ENCODE results near the gene FIS1. TPM values are rescaled to one million over a fixed set of nuclear protein-coding genes. Genes with fewer than 3 reads are reported as not detected.

The FIS1 gene
- total and polyA plus RNA-seq, 2 experiments from 2014 or later, result 130 to 131 TPM

DNA sequence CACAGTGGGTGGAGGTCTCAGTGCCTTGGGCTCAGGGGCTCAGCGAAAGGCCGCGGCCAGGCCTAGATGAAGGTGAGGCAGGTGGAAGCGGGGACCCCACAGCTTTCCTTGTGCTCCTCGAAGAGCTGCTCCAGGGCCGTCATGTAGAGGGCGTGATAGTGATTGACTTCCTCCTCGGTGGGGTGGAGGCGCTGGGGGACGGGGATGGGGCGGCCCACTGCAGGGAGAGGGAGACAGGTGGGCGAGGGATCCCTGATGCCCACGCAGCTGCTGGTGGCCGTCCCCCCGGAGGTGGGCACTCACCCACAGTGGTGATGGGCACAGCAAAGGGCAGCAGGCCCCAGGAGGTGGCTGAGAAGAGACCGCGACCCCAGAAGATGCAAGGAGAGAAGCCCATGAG lies 49.0 kb downstream of the FIS1 start:
- no peak for ATAC-seq
- no peaks in the 10 kb centered on the region for H3K79me2 ChIP-seq (replicated peaks; ENCODE audit: insufficient read depth)
- H3K36me3 ChIP-seq (ENCODE audit: insufficient read depth), result no peaks in the 10 kb centered on the region
- H3K4me1 ChIP-seq (ENCODE audit: insufficient read depth), result peaks cover 10% of the 10 kb centered on the region
- no peak overlapping the region for H3K27ac Mint-ChIP-seq
- H3K4me3 ChIP-seq, result no peak overlapping the region
- H3K27me3 ChIP-seq (ENCODE audit: insufficient read depth), result peaks cover 7% of the 10 kb centered on the region; the same call in 1 of the 2 replicates
- no peaks in the 10 kb centered on the region for H4K20me1 ChIP-seq (replicated peaks; ENCODE audit: insufficient read depth)
- H3K9me2 ChIP-seq (ENCODE audit: insufficient read depth), result no peaks in the 10 kb centered on the region
- no peaks in the 10 kb centered on the region for H3K36me3 Mint-ChIP-seq (ENCODE audit: low read depth)
- H3K27me3 Mint-ChIP-seq (ENCODE audit: insufficient read depth, low read depth, poor library complexity), result peaks cover 12% of the 10 kb centered on the region
- TF ChIP-seq ZNF114 (CRISPR knock-in tag; IDR thresholded peaks at IDR 0.05) (no peak), CREB1 (CRISPR knock-in tag; IDR thresholded peaks at IDR 0.05; ENCODE audit: low read depth) (no peak), NANOG (IDR thresholded peaks at IDR 0.05; ENCODE audit: borderline replicate concordance) (no peak), EZH2 (IDR thresholded peaks at IDR 0.05; ENCODE audit: low read depth, unreplicated experiment) (no peak)
- TF ChIP-seq, protein P1, sequence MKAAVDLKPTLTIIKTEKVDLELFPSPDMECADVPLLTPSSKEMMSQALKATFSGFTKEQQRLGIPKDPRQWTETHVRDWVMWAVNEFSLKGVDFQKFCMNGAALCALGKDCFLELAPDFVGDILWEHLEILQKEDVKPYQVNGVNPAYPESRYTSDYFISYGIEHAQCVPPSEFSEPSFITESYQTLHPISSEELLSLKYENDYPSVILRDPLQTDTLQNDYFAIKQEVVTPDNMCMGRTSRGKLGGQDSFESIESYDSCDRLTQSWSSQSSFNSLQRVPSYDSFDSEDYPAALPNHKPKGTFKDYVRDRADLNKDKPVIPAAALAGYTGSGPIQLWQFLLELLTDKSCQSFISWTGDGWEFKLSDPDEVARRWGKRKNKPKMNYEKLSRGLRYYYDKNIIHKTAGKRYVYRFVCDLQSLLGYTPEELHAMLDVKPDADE (IDR thresholded peaks at IDR 0.05), result no peak
- TF ChIP-seq, protein P2, sequence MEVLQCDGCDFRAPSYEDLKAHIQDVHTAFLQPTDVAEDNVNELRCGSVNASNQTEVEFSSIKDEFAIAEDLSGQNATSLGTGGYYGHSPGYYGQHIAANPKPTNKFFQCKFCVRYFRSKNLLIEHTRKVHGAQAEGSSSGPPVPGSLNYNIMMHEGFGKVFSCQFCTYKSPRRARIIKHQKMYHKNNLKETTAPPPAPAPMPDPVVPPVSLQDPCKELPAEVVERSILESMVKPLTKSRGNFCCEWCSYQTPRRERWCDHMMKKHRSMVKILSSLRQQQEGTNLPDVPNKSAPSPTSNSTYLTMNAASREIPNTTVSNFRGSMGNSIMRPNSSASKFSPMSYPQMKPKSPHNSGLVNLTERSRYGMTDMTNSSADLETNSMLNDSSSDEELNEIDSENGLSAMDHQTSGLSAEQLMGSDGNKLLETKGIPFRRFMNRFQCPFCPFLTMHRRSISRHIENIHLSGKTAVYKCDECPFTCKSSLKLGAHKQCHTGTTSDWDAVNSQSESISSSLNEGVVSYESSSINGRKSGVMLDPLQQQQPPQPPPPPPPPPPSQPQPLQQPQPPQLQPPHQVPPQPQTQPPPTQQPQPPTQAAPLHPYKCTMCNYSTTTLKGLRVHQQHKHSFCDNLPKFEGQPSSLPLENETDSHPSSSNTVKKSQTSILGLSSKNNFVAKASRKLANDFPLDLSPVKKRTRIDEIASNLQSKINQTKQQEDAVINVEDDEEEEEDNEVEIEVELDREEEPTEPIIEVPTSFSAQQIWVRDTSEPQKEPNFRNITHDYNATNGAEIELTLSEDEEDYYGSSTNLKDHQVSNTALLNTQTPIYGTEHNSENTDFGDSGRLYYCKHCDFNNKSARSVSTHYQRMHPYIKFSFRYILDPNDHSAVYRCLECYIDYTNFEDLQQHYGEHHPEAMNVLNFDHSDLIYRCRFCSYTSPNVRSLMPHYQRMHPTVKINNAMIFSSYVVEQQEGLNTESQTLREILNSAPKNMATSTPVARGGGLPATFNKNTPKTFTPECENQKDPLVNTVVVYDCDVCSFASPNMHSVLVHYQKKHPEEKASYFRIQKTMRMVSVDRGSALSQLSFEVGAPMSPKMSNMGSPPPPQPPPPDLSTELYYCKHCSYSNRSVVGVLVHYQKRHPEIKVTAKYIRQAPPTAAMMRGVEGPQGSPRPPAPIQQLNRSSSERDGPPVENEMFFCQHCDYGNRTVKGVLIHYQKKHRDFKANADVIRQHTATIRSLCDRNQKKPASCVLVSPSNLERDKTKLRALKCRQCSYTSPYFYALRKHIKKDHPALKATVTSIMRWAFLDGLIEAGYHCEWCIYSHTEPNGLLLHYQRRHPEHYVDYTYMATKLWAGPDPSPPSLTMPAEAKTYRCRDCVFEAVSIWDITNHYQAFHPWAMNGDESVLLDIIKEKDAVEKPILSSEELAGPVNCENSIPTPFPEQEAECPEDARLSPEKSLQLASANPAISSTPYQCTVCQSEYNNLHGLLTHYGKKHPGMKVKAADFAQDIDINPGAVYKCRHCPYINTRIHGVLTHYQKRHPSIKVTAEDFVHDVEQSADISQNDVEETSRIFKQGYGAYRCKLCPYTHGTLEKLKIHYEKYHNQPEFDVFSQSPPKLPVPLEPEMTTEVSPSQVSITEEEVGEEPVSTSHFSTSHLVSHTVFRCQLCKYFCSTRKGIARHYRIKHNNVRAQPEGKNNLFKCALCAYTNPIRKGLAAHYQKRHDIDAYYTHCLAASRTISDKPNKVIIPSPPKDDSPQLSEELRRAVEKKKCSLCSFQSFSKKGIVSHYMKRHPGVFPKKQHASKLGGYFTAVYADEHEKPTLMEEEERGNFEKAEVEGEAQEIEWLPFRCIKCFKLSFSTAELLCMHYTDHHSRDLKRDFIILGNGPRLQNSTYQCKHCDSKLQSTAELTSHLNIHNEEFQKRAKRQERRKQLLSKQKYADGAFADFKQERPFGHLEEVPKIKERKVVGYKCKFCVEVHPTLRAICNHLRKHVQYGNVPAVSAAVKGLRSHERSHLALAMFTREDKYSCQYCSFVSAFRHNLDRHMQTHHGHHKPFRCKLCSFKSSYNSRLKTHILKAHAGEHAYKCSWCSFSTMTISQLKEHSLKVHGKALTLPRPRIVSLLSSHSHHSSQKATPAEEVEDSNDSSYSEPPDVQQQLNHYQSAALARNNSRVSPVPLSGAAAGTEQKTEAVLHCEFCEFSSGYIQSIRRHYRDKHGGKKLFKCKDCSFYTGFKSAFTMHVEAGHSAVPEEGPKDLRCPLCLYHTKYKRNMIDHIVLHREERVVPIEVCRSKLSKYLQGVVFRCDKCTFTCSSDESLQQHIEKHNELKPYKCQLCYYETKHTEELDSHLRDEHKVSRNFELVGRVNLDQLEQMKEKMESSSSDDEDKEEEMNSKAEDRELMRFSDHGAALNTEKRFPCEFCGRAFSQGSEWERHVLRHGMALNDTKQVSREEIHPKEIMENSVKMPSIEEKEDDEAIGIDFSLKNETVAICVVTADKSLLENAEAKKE (CRISPR knock-in tag; IDR thresholded peaks at IDR 0.05), result no peak
- TF ChIP-seq, protein P3, sequence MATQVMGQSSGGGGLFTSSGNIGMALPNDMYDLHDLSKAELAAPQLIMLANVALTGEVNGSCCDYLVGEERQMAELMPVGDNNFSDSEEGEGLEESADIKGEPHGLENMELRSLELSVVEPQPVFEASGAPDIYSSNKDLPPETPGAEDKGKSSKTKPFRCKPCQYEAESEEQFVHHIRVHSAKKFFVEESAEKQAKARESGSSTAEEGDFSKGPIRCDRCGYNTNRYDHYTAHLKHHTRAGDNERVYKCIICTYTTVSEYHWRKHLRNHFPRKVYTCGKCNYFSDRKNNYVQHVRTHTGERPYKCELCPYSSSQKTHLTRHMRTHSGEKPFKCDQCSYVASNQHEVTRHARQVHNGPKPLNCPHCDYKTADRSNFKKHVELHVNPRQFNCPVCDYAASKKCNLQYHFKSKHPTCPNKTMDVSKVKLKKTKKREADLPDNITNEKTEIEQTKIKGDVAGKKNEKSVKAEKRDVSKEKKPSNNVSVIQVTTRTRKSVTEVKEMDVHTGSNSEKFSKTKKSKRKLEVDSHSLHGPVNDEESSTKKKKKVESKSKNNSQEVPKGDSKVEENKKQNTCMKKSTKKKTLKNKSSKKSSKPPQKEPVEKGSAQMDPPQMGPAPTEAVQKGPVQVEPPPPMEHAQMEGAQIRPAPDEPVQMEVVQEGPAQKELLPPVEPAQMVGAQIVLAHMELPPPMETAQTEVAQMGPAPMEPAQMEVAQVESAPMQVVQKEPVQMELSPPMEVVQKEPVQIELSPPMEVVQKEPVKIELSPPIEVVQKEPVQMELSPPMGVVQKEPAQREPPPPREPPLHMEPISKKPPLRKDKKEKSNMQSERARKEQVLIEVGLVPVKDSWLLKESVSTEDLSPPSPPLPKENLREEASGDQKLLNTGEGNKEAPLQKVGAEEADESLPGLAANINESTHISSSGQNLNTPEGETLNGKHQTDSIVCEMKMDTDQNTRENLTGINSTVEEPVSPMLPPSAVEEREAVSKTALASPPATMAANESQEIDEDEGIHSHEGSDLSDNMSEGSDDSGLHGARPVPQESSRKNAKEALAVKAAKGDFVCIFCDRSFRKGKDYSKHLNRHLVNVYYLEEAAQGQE (IDR thresholded peaks at IDR 0.05; ENCODE audit: unreplicated experiment), result no peak
- TF ChIP-seq, protein P4, sequence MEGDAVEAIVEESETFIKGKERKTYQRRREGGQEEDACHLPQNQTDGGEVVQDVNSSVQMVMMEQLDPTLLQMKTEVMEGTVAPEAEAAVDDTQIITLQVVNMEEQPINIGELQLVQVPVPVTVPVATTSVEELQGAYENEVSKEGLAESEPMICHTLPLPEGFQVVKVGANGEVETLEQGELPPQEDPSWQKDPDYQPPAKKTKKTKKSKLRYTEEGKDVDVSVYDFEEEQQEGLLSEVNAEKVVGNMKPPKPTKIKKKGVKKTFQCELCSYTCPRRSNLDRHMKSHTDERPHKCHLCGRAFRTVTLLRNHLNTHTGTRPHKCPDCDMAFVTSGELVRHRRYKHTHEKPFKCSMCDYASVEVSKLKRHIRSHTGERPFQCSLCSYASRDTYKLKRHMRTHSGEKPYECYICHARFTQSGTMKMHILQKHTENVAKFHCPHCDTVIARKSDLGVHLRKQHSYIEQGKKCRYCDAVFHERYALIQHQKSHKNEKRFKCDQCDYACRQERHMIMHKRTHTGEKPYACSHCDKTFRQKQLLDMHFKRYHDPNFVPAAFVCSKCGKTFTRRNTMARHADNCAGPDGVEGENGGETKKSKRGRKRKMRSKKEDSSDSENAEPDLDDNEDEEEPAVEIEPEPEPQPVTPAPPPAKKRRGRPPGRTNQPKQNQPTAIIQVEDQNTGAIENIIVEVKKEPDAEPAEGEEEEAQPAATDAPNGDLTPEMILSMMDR (conservative IDR thresholded peaks at IDR 0.05; ENCODE audit: low read depth in 2 of 2), result peak in 1 of 2 experiments; percentile 18; a peak in 1 of 4 replicates
- H3K4me3 Mint-ChIP-seq, result no peak overlapping the region
- no peak overlapping the region for H3K4me2 ChIP-seq
- H3K9me3 Mint-ChIP-seq, result peaks cover 5% of the 10 kb centered on the region; the same call in 2 of the 3 replicates
- peaks cover 13% of the 10 kb centered on the region for H3K4me1 Mint-ChIP-seq
- H3K27ac ChIP-seq (ENCODE audit: low read depth), result no peak overlapping the region
- H2AFZ ChIP-seq, result no peak overlapping the region
- DNase-seq (ENCODE audit: low spot score), result no peak
- H3F3A ChIP-seq (replicated peaks; ENCODE audit: low read depth), result peaks cover 4% of the 10 kb centered on the region; the same call in 1 of the 2 replicates
